Measurements from ENCODE around the gene CFAP299.
A peak's percentile ranks its signal among the peaks of the same experiment; 100 is the strongest.

The CFAP299 gene

DNA sequence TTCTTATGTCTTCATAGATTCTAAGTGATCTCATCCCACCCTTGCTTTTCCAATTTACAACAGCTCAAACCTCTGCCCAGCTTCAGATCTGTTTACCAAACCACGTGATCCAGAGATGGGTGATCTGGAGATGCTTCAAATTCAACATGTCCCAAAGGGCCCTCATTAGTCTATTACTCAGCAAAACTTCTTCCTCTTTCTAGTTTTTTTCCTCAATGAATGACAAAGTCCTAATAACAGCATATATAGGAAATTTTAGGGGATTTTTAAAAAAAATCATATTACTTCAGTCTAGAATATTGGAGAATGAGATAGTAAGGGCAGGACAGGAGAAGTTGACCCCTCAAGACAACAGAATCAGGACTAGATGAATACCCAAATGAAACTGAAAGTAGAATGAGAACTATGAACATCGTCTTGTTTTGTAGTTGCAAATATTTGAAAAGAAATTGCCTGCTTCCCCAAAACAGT is 127.1 kb downstream of the CFAP299 start:
- no CpG with 5 or more reads among the region's 2 CpGs for WGBS, 2 donors (ENCODE audit: extremely low coverage in 2 of 2, insufficient read length in 2 of 2, insufficient replicate concordance in 1 of 2)
- Histone ChIP-seq H4K8ac (ENCODE audit: low read depth, low read length) (no peak overlapping the region), H2BK120ac (ENCODE audit: low read depth, low read length) (no peak overlapping the region), H3K4me2 (ENCODE audit: insufficient read depth, low read length, poor library complexity, severe bottlenecking) (no peak overlapping the region), H2BK12ac (ENCODE audit: low read length) (no peak overlapping the region), H3K4me3 (ENCODE audit: low read length in 2 of 2) (no peak overlapping the region), H3K18ac (ENCODE audit: low read length) (no peak overlapping the region), H3K36me3 (replicated peaks in 1 of 2; ENCODE audit: control insufficient read depth in 2 of 2, insufficient read depth in 2 of 2, low read length in 2 of 2) (no peaks in the 10 kb centered on the region), H2BK15ac (ENCODE audit: low read length) (no peak overlapping the region), H3K9me3 (replicated peaks in 1 of 2; ENCODE audit: control insufficient read depth in 2 of 2, insufficient read depth in 1 of 2, low read depth in 1 of 2, low read length in 2 of 2) (no peaks in the 10 kb centered on the region), H4K91ac (ENCODE audit: low read depth, low read length, poor library complexity) (no peak overlapping the region), H3K4ac (ENCODE audit: low read length) (no peak overlapping the region), H3K4me1 (ENCODE audit: control insufficient read depth in 2 of 2, insufficient read depth in 1 of 2, low read depth in 1 of 2, low read length in 2 of 2) (peaks cover 0 to 2% of the 10 kb centered on the region in 2 donors), H3K14ac (ENCODE audit: low read length) (no peak overlapping the region), H3K9ac (ENCODE audit: low read depth, low read length, poor library complexity) (no peak overlapping the region), H3K27ac (replicated peaks; ENCODE audit: low read length) (no peak overlapping the region), H2AK5ac (ENCODE audit: low read depth, low read length) (no peak overlapping the region), H3K27me3 (ENCODE audit: control insufficient read depth in 3 of 3, insufficient read depth in 3 of 3, low read depth in 1 of 3, low read length in 3 of 3) (no peaks in the 10 kb centered on the region), H2BK5ac (ENCODE audit: low read length) (no peak overlapping the region), H3K79me1 (ENCODE audit: low read depth, low read length) (no peaks in the 10 kb centered on the region), H3K23ac (ENCODE audit: low read depth, low read length, poor library complexity) (no peak overlapping the region), H2AFZ (ENCODE audit: low read length) (no peak overlapping the region)
- no peak for DNase-seq (ENCODE audit: low spot score)

DNA sequence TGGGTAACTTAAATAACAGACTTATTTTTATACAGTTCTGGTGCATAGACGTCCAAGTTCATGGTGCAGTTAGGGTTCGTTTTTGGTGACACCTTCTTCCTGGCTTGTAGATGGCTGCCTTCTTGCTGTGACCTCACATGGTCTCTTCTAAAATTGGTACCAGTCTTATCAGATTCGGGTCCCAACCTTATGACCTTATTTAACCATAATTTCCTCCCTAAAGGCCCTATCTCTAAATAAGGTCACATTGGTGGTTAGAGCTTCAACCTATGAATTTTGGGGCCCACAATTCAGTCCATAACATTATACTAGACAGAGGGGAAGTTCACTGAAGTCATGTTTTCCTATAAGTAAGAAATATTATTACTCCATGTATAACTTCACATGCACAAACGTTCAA is 128.0 kb downstream of the CFAP299 start:
- H3K27ac ChIP-seq (replicated peaks; ENCODE audit: low read length): no peak overlapping the region
- H3K14ac ChIP-seq (ENCODE audit: low read length): no peak overlapping the region
- H2BK5ac ChIP-seq (ENCODE audit: low read length): no peak overlapping the region
- H3K9ac ChIP-seq (ENCODE audit: low read depth, low read length, poor library complexity): no peak overlapping the region
- no peak overlapping the region for H3K18ac ChIP-seq (ENCODE audit: low read length)
- peaks cover 0 to 2% of the 10 kb centered on the region in 2 donors for H3K4me1 ChIP-seq (ENCODE audit: control insufficient read depth in 2 of 2, insufficient read depth in 1 of 2, low read depth in 1 of 2, low read length in 2 of 2)
- no peak overlapping the region for H2BK12ac ChIP-seq (ENCODE audit: low read length)
- no peak for DNase-seq (ENCODE audit: low spot score)
- H3K79me1 ChIP-seq (ENCODE audit: low read depth, low read length): no peaks in the 10 kb centered on the region
- H3K4me2 ChIP-seq (ENCODE audit: insufficient read depth, low read length, poor library complexity, severe bottlenecking): no peak overlapping the region
- no peak overlapping the region for H3K4ac ChIP-seq (ENCODE audit: low read length)
- H3K23ac ChIP-seq (ENCODE audit: low read depth, low read length, poor library complexity): no peak overlapping the region
- no peak overlapping the region for H4K91ac ChIP-seq (ENCODE audit: low read depth, low read length, poor library complexity)
- no peaks in the 10 kb centered on the region for H3K9me3 ChIP-seq (replicated peaks in 1 of 2; ENCODE audit: control insufficient read depth in 2 of 2, insufficient read depth in 1 of 2, low read depth in 1 of 2, low read length in 2 of 2)
- H3K4me3 ChIP-seq (ENCODE audit: low read length in 2 of 2): no peak overlapping the region
- no peak overlapping the region for H4K8ac ChIP-seq (ENCODE audit: low read depth, low read length)
- no peaks in the 10 kb centered on the region for H3K27me3 ChIP-seq (ENCODE audit: control insufficient read depth in 3 of 3, insufficient read depth in 3 of 3, low read depth in 1 of 3, low read length in 3 of 3)
- no peak overlapping the region for H2AK5ac ChIP-seq (ENCODE audit: low read depth, low read length)
- no CpG with 5 or more reads among the region's 4 CpGs for WGBS, 2 donors (ENCODE audit: extremely low coverage in 2 of 2, insufficient read length in 2 of 2, insufficient replicate concordance in 1 of 2)
- no peak overlapping the region for H2BK15ac ChIP-seq (ENCODE audit: low read length)
- H3K36me3 ChIP-seq (replicated peaks in 1 of 2; ENCODE audit: control insufficient read depth in 2 of 2, insufficient read depth in 2 of 2, low read length in 2 of 2): no peaks in the 10 kb centered on the region
- no peak overlapping the region for H2BK120ac ChIP-seq (ENCODE audit: low read depth, low read length)
- no peak overlapping the region for H2AFZ ChIP-seq (ENCODE audit: low read length)

GRCh38 chr4:80465238-80465637 is 129.7 kb downstream of the CFAP299 start:
- no peak overlapping the region for H2AFZ ChIP-seq (ENCODE audit: low read length)
- no peak overlapping the region for H2AK5ac ChIP-seq (ENCODE audit: low read depth, low read length)
- WGBS, 2 donors (ENCODE audit: extremely low coverage in 2 of 2, insufficient read length in 2 of 2, insufficient replicate concordance in 1 of 2): no CpG with 5 or more reads among the region's 1 CpG
- H2BK120ac ChIP-seq (ENCODE audit: low read depth, low read length): no peak overlapping the region
- H3K4me1 ChIP-seq (ENCODE audit: control insufficient read depth in 2 of 2, insufficient read depth in 1 of 2, low read depth in 1 of 2, low read length in 2 of 2): peaks cover 0 to 4% of the 10 kb centered on the region in 2 donors
- no peak overlapping the region for H3K27ac ChIP-seq (replicated peaks; ENCODE audit: low read length)
- peak; percentile 29 for DNase-seq (ENCODE audit: low spot score)
- H3K23ac ChIP-seq (ENCODE audit: low read depth, low read length, poor library complexity): no peak overlapping the region
- no peak overlapping the region for H4K8ac ChIP-seq (ENCODE audit: low read depth, low read length)
- H3K4me3 ChIP-seq (ENCODE audit: low read length in 2 of 2): no peak overlapping the region
- no peak overlapping the region for H2BK15ac ChIP-seq (ENCODE audit: low read length)
- no peaks in the 10 kb centered on the region for H3K79me1 ChIP-seq (ENCODE audit: low read depth, low read length)
- H2BK12ac ChIP-seq (ENCODE audit: low read length): no peak overlapping the region
- H3K27me3 ChIP-seq (ENCODE audit: control insufficient read depth in 3 of 3, insufficient read depth in 3 of 3, low read depth in 1 of 3, low read length in 3 of 3): no peaks in the 10 kb centered on the region
- no peak overlapping the region for H3K14ac ChIP-seq (ENCODE audit: low read length)
- H3K4me2 ChIP-seq (ENCODE audit: insufficient read depth, low read length, poor library complexity, severe bottlenecking): no peak overlapping the region
- no peak overlapping the region for H4K91ac ChIP-seq (ENCODE audit: low read depth, low read length, poor library complexity)
- no peaks in the 10 kb centered on the region for H3K36me3 ChIP-seq (replicated peaks in 1 of 2; ENCODE audit: control insufficient read depth in 2 of 2, insufficient read depth in 2 of 2, low read length in 2 of 2)
- H3K4ac ChIP-seq (ENCODE audit: low read length): no peak overlapping the region
- no peak overlapping the region for H3K18ac ChIP-seq (ENCODE audit: low read length)
- H2BK5ac ChIP-seq (ENCODE audit: low read length): no peak overlapping the region
- H3K9ac ChIP-seq (ENCODE audit: low read depth, low read length, poor library complexity): no peak overlapping the region
- no peaks in the 10 kb centered on the region for H3K9me3 ChIP-seq (replicated peaks in 1 of 2; ENCODE audit: control insufficient read depth in 2 of 2, insufficient read depth in 1 of 2, low read depth in 1 of 2, low read length in 2 of 2)

GRCh38 chr4:80465736-80466135 is 130.2 kb downstream of the CFAP299 start:
- WGBS, 2 donors (ENCODE audit: extremely low coverage in 2 of 2, insufficient read length in 2 of 2, insufficient replicate concordance in 1 of 2): no CpG with 5 or more reads among the region's 3 CpGs
- H3K79me1 ChIP-seq (ENCODE audit: low read depth, low read length): no peaks in the 10 kb centered on the region

More at GRCh38 chr4:80465736-80466135, 130.2 kb downstream of the CFAP299 start:
- Histone ChIP-seq H3K4me1 (ENCODE audit: control insufficient read depth in 2 of 2, insufficient read depth in 1 of 2, low read depth in 1 of 2, low read length in 2 of 2) (peaks cover 0 to 4% of the 10 kb centered on the region in 2 donors), H4K8ac (ENCODE audit: low read depth, low read length) (no peak overlapping the region), H3K14ac (ENCODE audit: low read length) (no peak overlapping the region), H2BK12ac (ENCODE audit: low read length) (no peak overlapping the region), H3K27me3 (ENCODE audit: control insufficient read depth in 3 of 3, insufficient read depth in 3 of 3, low read depth in 1 of 3, low read length in 3 of 3) (no peaks in the 10 kb centered on the region), H3K4ac (ENCODE audit: low read length) (no peak overlapping the region), H3K4me3 (ENCODE audit: low read length in 2 of 2) (no peak overlapping the region), H2AFZ (ENCODE audit: low read length) (no peak overlapping the region), H3K18ac (ENCODE audit: low read length) (no peak overlapping the region), H3K23ac (ENCODE audit: low read depth, low read length, poor library complexity) (no peak overlapping the region), H3K4me2 (ENCODE audit: insufficient read depth, low read length, poor library complexity, severe bottlenecking) (no peak overlapping the region), H3K9ac (ENCODE audit: low read depth, low read length, poor library complexity) (no peak overlapping the region), H3K36me3 (replicated peaks in 1 of 2; ENCODE audit: control insufficient read depth in 2 of 2, insufficient read depth in 2 of 2, low read length in 2 of 2) (no peaks in the 10 kb centered on the region), H2BK120ac (ENCODE audit: low read depth, low read length) (no peak overlapping the region), H2BK5ac (ENCODE audit: low read length) (no peak overlapping the region), H2AK5ac (ENCODE audit: low read depth, low read length) (no peak overlapping the region), H3K9me3 (replicated peaks in 1 of 2; ENCODE audit: control insufficient read depth in 2 of 2, insufficient read depth in 1 of 2, low read depth in 1 of 2, low read length in 2 of 2) (no peaks in the 10 kb centered on the region), H4K91ac (ENCODE audit: low read depth, low read length, poor library complexity) (no peak overlapping the region), H3K27ac (replicated peaks; ENCODE audit: low read length) (no peak overlapping the region), H2BK15ac (ENCODE audit: low read length) (no peak overlapping the region)
- DNase-seq (ENCODE audit: low spot score): no peak

Data from neuronal stem cell (in vitro differentiated cells).